ENCODE data around the gene RRP1. TPM values are rescaled to one million over a fixed set of nuclear protein-coding genes. Genes with fewer than 3 reads are reported as not detected.

RRP1 gene
- total and polyA plus RNA-seq, 4 donors = 4.4 to 18.1 (median 17.7) TPM

GRCh38 chr21:43763901-43764523 lies 25.4 kb upstream of the RRP1 start:
- ATAC-seq (ENCODE audit: low FRiP score) (no peak), DNase-seq (no peak)
- Histone ChIP-seq H3K9me3 (ENCODE audit: control insufficient read depth, low read length) (no peaks in the 10 kb centered on the region), H3K27ac (ENCODE audit: low read depth in 1 of 2, low read length in 2 of 2) (no peak overlapping the region), H3K4me1 (ENCODE audit: control insufficient read depth in 1 of 2, insufficient read depth in 2 of 2, low read length in 2 of 2) (no peaks in the 10 kb centered on the region), H3K27me3 (ENCODE audit: control insufficient read depth in 1 of 2, insufficient read depth in 2 of 2, low read length in 1 of 2) (no peaks in the 10 kb centered on the region), H3K4me3 (ENCODE audit: low read length in 2 of 2) (no peak overlapping the region), H3K36me3 (ENCODE audit: control insufficient read depth in 1 of 2, insufficient read depth in 2 of 2, low read length in 1 of 2) (no peaks in the 10 kb centered on the region)
- intact Hi-C loops (cut with DNase I) = no loop called here
- WGBS, 2 donors = 88 to 91% methylated on average over 10 of the region's 10 CpGs

GRCh38 chr21:43764576-43765495 lies 24.5 kb upstream of the RRP1 start:
- Histone ChIP-seq H3K9me3 (ENCODE audit: control insufficient read depth, low read length) (no peaks in the 10 kb centered on the region), H3K36me3 (ENCODE audit: control insufficient read depth in 1 of 2, insufficient read depth in 2 of 2, low read length in 1 of 2) (no peaks in the 10 kb centered on the region), H3K27me3 (ENCODE audit: control insufficient read depth in 1 of 2, insufficient read depth in 2 of 2, low read length in 1 of 2) (no peaks in the 10 kb centered on the region), H3K4me3 (ENCODE audit: low read length in 2 of 2) (no peak overlapping the region), H3K4me1 (ENCODE audit: control insufficient read depth in 1 of 2, insufficient read depth in 2 of 2, low read length in 2 of 2) (no peaks in the 10 kb centered on the region), H3K27ac (ENCODE audit: low read depth in 1 of 2, low read length in 2 of 2) (no peak overlapping the region)
- WGBS, 2 donors = 50 to 55% methylated on average over 19 of the region's 19 CpGs
- no peak for DNase-seq
- peak; percentile 5 for ATAC-seq (ENCODE audit: low FRiP score)
- intact Hi-C loops (cut with DNase I) = no loop called here

DNA sequence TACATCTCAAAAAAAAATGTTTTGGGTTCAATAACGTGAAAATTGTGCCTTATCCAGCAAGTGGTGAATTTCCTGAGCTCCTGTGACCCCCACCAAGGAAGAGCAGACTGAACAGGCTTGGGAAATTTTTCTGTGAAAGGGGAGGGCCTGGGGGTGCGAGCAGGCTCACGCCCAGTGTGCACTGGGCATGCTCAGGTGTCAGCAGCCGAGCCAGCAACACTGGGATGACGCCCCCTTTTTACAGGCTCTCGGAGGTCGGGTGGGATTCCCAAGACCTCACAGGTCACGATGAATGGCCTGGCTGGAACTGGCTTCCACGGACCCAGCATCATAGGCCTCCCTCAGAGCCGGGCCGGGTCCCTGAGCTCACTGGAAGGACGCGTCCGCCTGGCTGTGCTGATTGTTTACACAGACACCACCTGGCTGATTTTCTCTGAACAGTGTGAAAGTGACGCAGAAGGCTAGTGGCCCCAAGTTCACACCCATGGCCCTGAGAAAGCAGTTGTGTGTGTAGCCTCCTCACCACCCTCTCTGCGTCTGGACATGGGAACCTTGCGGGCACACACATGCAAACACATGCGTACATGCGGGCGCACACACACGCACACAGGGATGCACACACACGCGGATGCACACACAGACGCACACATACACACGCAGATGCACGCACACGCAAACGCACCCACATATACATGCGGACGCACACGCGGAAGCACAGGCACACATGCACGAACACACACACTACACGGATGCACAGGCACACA lies 22.5 kb upstream of the RRP1 start:
- intact Hi-C loops (cut with DNase I) = no loop called here
- DNase-seq (no peak), ATAC-seq (ENCODE audit: low FRiP score) (no peak)
- H3K9me3 ChIP-seq (ENCODE audit: control insufficient read depth, low read length) = no peaks in the 10 kb centered on the region
- H3K27ac ChIP-seq (ENCODE audit: low read depth in 1 of 2, low read length in 2 of 2) = no peak overlapping the region
- WGBS, 2 donors = 77 to 78% methylated on average over 34 of the region's 34 CpGs
- H3K36me3 ChIP-seq (ENCODE audit: control insufficient read depth in 1 of 2, insufficient read depth in 2 of 2, low read length in 1 of 2) = no peaks in the 10 kb centered on the region
- H3K27me3 ChIP-seq (ENCODE audit: control insufficient read depth in 1 of 2, insufficient read depth in 2 of 2, low read length in 1 of 2) = no peaks in the 10 kb centered on the region
- no peaks in the 10 kb centered on the region for H3K4me1 ChIP-seq (ENCODE audit: control insufficient read depth in 1 of 2, insufficient read depth in 2 of 2, low read length in 2 of 2)
- H3K4me3 ChIP-seq (ENCODE audit: low read length in 2 of 2) = no peak overlapping the region

GRCh38 chr21:43767498-43767983 lies 21.8 kb upstream of the RRP1 start:
- Histone ChIP-seq H3K36me3 (ENCODE audit: control insufficient read depth in 1 of 2, insufficient read depth in 2 of 2, low read length in 1 of 2) (no peaks in the 10 kb centered on the region), H3K27ac (ENCODE audit: low read depth in 1 of 2, low read length in 2 of 2) (no peak overlapping the region), H3K4me1 (ENCODE audit: control insufficient read depth in 1 of 2, insufficient read depth in 2 of 2, low read length in 2 of 2) (no peaks in the 10 kb centered on the region), H3K9me3 (ENCODE audit: control insufficient read depth, low read length) (no peaks in the 10 kb centered on the region), H3K4me3 (ENCODE audit: low read length in 2 of 2) (no peak overlapping the region), H3K27me3 (ENCODE audit: control insufficient read depth in 1 of 2, insufficient read depth in 2 of 2, low read length in 1 of 2) (no peaks in the 10 kb centered on the region)
- DNase-seq (no peak), ATAC-seq (ENCODE audit: low FRiP score) (no peak)
- WGBS, 2 donors = 82 to 88% methylated on average over 15 of the region's 15 CpGs
- intact Hi-C loops (cut with DNase I) = no loop called here

DNA sequence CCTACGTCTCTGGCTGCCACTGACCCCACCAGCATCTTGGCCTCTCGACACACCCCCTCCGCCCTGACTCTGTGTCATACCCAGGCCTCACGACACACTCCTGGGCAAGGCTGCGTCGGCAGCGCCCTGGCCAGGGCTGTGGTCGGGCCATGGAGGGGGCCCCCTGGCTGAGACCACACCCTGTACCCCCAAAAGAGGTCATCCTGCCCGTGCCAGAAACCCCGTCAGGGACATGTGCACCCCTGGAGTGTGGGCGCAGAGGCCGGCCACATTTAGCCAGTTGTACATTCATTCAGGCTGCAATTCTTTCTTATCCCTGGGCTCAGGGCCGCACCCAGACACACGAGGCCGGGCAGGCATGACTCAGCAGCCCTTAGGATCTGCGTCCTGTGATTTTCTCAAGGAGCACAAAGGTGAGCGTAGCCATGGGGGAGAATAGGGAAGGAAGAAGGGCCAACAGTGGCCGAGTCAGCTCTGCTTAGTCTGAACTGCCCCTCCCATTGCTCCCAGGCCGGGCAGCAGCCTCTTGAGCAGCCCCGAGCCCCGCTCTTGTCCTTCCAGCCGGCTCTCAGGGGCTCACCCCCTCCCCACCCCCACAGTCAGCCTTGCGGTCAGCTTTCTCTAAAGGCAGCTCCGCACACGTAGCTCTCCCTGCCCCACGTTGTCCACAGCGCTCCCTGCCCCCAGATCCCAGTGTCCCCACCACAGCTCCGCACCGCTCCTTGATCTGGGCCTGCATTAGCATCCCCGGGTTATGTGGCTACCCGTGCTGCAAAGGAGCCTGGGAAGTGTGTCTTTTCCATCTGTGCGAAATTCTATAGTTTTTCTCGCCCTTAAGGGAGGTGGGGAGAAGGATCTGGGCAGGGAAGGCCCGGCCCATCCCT lies 21.2 kb upstream of the RRP1 start:
- Histone ChIP-seq H3K27ac (ENCODE audit: low read depth in 1 of 2, low read length in 2 of 2) (no peak overlapping the region), H3K27me3 (ENCODE audit: control insufficient read depth in 1 of 2, insufficient read depth in 2 of 2, low read length in 1 of 2) (no peaks in the 10 kb centered on the region), H3K4me1 (ENCODE audit: control insufficient read depth in 1 of 2, insufficient read depth in 2 of 2, low read length in 2 of 2) (no peaks in the 10 kb centered on the region), H3K4me3 (ENCODE audit: low read length in 2 of 2) (no peak overlapping the region), H3K9me3 (ENCODE audit: control insufficient read depth, low read length) (no peaks in the 10 kb centered on the region), H3K36me3 (ENCODE audit: control insufficient read depth in 1 of 2, insufficient read depth in 2 of 2, low read length in 1 of 2) (peaks cover 0 to 2% of the 10 kb centered on the region in 2 donors)
- DNase-seq (peak in 1 of 2 donors; percentile 72), ATAC-seq (ENCODE audit: low FRiP score) (peak; percentile 39)
- intact Hi-C loops (cut with DNase I) = no loop called here
- WGBS, 2 donors = 55 to 57% methylated on average over 30 to 34 of the region's 34 CpGs

DNA sequence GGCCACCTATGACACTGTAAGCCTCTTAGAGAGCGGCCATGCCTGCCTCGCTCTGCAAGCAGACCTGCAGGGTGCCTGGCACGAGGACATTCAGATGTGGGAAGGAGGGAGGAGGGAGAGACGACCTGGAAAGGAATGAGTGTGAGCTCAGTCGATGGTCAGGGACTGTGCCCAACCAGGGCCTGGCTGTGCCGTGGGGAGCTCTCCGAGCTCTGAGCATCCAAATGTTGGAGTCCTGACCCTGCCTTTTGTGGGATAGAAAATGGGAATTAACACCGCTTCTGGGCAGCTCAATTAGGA lies 20.6 kb upstream of the RRP1 start:
- intact Hi-C loops (cut with DNase I) = no loop called here
- Histone ChIP-seq H3K27ac (ENCODE audit: low read depth in 1 of 2, low read length in 2 of 2) (no peak overlapping the region), H3K4me1 (ENCODE audit: control insufficient read depth in 1 of 2, insufficient read depth in 2 of 2, low read length in 2 of 2) (no peaks in the 10 kb centered on the region), H3K27me3 (ENCODE audit: control insufficient read depth in 1 of 2, insufficient read depth in 2 of 2, low read length in 1 of 2) (no peaks in the 10 kb centered on the region), H3K36me3 (ENCODE audit: control insufficient read depth in 1 of 2, insufficient read depth in 2 of 2, low read length in 1 of 2) (peaks cover 0 to 4% of the 10 kb centered on the region in 2 donors), H3K9me3 (ENCODE audit: control insufficient read depth, low read length) (no peaks in the 10 kb centered on the region), H3K4me3 (ENCODE audit: low read length in 2 of 2) (no peak overlapping the region)
- ATAC-seq (ENCODE audit: low FRiP score) = no peak
- DNase-seq = no peak
- 38 to 47% methylated on average over 8 of the region's 8 CpGs for WGBS, 2 donors

DNA sequence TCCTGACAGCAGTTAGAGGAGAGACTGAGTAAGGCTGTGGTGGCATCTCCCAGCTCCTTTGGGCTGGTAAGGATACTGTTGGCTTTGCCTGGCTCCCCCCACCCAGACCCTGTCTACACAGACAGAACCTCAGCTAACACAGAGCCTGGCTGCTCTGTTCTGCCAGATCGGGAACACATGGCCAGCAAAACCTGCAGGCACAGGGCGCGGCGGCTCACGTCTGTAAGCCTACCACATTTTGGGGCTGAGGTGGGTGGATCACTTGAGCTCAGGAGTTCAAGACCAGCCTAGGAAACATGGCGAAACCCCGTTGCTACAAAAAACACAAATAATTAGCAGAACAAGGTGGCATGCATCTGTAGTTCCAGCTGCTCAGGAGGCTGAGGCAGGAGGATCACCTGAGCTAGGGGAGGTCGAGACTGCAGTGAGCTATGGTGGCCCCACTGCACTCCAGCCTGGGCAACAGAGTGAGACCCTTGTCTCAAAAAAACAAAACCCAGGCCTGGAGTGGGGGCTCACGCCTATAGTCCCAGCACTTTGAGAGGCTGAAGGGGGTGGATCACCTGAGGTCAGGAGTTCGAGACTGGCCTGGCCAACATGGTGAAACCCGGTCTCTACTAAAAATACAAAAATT lies 19.9 kb upstream of the RRP1 start:
- H3K4me1 ChIP-seq (ENCODE audit: control insufficient read depth in 1 of 2, insufficient read depth in 2 of 2, low read length in 2 of 2) = no peaks in the 10 kb centered on the region
- intact Hi-C loops (cut with DNase I) = no loop called here
- H3K9me3 ChIP-seq (ENCODE audit: control insufficient read depth, low read length) = no peaks in the 10 kb centered on the region
- H3K4me3 ChIP-seq (ENCODE audit: low read length in 2 of 2) = no peak overlapping the region
- no peak overlapping the region for H3K27ac ChIP-seq (ENCODE audit: low read depth in 1 of 2, low read length in 2 of 2)
- no peaks in the 10 kb centered on the region for H3K27me3 ChIP-seq (ENCODE audit: control insufficient read depth in 1 of 2, insufficient read depth in 2 of 2, low read length in 1 of 2)
- no peak for DNase-seq
- no peak for ATAC-seq (ENCODE audit: low FRiP score)
- peaks cover 0 to 4% of the 10 kb centered on the region in 2 donors for H3K36me3 ChIP-seq (ENCODE audit: control insufficient read depth in 1 of 2, insufficient read depth in 2 of 2, low read length in 1 of 2)
- WGBS, 2 donors = 91 to 93% methylated on average over 11 of the region's 11 CpGs
